LNCAP (cell line): ENCODE measurements around the gene CAT.

ENCODE experiments used
- TF ChIP-seq, protein P1 (sequence below): fragments of 450-650 bp; IDR thresholded peaks from 2 replicates; pipeline ENCODE4 v1.5.1; 2017; ENCODE audit warnings: mild to moderate bottlenecking

CAT gene

DNA sequence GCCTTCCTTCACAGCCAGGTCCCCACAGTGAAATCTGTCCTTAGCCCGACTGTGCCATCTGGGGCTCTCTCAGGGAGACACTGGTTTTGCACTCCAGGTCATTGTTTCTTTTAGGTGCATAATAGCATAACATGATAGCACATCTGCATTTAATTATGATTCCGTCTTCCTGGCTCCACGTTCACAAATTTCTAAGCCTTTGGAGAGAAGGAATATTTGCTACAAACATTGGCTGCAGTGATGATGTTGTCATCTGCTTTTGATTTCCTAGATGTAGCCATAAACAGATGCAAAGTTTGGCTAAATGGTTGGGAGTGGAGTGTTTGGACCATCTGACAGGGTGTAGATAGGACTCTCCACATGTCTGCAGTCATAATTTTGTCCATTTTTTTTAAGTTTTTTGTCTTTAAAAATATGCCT lies 12.0 kb upstream of the CAT start:
- TF ChIP-seq, protein P1, sequence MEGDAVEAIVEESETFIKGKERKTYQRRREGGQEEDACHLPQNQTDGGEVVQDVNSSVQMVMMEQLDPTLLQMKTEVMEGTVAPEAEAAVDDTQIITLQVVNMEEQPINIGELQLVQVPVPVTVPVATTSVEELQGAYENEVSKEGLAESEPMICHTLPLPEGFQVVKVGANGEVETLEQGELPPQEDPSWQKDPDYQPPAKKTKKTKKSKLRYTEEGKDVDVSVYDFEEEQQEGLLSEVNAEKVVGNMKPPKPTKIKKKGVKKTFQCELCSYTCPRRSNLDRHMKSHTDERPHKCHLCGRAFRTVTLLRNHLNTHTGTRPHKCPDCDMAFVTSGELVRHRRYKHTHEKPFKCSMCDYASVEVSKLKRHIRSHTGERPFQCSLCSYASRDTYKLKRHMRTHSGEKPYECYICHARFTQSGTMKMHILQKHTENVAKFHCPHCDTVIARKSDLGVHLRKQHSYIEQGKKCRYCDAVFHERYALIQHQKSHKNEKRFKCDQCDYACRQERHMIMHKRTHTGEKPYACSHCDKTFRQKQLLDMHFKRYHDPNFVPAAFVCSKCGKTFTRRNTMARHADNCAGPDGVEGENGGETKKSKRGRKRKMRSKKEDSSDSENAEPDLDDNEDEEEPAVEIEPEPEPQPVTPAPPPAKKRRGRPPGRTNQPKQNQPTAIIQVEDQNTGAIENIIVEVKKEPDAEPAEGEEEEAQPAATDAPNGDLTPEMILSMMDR: no peak

DNA sequence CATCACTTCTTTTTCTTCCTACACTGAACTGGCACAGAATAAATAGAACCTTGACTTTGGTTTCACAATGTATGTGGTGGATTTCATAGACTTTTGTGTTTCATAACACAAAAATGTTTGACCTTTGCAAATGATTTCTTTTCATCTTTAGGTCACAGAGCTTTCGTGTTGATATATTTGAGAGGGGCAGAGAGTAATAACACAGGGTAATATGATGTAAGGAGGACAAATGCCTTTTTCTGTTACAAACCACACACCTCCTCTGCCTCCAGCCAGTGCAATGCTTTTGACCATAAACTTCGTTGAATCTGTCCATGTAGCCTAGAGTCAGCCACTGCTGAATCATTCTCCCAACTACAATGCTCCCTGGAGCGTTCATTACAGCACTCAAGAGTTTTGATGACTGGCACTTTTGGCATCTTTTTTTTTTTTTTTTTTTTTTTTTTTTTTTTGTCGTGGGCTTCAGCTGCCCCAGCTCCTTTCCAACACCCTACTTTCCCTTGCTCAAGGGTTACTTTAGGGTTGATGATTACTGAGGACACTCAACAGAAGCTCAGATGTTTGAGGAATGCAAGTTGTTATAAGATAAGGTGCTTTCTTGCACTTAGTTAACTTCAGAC lies 11.4 kb upstream of the CAT start:
- TF ChIP-seq, protein P1: no peak

DNA sequence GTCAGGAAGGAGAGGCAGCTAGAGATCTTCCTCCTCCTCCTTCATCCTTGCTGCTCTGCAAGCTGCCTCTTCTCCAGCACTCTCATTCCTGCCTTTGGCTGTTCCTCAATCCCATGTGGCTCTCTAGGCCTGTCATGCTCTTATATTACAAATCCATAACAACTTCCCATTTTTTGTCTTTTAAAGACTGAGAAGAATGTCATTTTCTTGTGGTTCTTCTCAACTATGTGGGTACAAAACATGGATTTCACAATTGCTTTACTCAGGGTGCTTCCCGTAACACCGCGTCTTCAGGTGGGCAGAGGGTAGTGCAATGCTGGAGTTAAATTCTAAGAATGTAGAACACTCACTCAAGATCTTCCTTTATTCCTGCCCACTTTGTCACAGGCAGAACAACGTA lies 6.8 kb upstream of the CAT start:
- TF ChIP-seq, protein P1: no peak

DNA sequence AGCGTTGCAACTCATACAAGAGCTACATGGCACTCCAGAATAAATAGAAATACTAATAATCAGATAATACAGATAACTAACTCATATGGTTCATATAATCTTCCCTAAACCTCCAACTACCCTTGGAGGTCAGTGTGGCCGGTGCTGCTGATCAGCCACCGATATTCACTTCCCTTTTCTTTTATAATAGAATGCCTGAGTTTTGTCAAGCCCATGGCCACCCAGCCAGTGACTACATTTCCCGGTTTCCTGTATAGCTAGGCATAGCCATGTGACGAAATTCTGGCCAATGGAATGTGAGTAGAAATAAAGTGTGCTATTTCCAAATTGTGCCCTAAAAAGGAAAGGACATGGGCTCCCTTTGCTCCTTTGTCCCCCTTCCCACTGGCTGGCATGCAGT lies 5.9 kb upstream of the CAT start:
- TF ChIP-seq, protein P1: no peak

DNA sequence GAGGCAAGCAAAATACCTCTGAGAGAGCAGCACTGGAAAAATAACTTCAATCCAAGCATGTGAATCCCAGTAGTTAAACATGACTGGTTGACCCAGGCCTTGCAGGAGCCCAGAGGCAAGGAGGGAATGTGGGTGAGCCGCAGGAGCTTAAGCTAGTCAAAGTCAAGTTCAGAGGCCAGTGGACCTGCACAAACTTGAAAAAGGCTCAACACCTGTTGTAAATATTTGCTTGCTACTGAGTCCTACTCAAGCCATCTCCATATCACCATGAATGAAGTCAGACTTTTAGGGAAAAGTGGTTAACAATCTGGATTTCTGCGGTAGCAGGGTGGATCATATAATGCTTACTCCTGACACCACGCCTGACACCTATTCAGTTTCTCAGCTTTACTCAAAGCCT lies 4.8 kb upstream of the CAT start:
- TF ChIP-seq, protein P1: no peak

DNA sequence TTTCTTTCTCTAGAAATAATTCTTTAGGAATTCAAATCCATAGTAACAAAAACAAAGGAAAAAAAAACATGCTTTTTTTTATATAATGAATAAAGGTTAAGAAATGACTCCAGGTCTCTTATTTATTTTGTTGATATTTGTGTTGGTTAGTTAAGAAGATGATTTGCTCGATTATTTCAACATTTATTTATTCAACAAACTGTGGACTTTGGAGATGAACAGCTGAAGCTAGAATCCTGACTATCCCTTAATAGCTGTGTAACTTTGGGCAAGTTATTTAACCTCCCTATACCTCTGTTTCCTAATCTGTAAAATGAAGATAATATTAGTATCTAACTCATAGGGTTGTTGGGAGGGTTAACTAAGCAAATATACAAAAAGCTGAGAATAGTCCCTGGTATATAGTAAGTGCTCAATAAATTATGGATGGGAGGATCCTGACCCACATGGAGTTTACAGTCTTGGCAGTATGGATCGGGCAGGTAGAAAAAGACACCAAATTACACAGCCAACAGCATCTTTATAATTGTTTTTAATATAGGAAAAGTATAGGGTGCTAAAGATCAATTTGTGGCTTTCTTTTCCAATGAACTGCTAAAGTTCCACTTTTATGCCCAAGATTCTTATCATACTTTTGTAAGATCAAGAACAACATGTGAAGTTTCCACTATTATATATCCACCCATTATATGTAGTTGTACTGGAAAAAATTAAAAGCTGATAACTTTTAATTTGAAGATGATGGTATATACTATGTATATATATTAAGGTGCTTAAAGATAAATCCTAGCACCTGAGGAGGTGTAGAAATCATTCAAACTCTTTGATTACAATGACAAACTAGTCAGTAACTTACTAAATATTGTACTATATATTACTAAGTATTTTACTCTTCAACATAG lies 1.3 kb upstream of the CAT start:
- TF ChIP-seq, protein P1: no peak

DNA sequence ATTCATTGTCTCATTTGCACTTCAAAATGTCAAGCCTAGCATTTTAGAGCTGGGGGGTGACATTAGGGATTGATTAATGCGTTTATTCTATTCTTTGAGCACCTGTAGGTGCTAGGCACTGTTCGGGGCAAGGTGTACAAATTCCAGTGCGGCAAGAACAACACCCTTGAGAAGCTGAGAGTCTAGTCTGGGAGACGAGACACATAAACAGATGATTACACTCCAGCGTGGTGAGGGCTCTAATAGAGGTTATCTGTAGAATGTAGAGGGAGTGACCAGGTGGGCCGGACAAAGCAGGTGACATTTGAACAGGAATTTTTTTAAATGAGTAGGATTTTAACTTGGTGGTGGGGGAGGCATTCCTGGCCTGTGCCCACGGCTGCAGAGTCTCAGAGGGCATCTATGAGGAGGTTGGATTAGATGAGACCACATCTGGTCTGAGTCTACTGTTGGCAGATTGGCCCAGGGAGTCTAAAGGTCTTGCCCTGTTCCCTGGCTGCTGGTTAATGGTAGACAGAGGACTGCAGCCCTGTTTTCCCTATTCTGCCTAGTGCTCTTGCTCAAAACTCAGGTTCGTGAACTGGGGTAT lies 970 bp downstream of the CAT start:
- TF ChIP-seq, protein P1: no peak
